VCaP (cell line): ENCODE data around the gene TMEM178B.

Experiments
- H3K27ac ChIP-seq: fragments of 450-650 bp; 2 replicates; pipeline ENCODE4 v1.5.1; 2017
- CTCF ChIP-seq: fragments of 450-650 bp; conservative IDR thresholded peaks from 2 replicates; pipeline ENCODE4 v1.5.1; 2017; ENCODE audit warnings: mild to moderate bottlenecking, moderate library complexity

TMEM178B gene

GRCh38 chr7:141366091-141366621 lies 292.3 kb downstream of the TMEM178B start:
- TF ChIP-seq CTCF, result no peak
- no peak overlapping the region for H3K27ac ChIP-seq

GRCh38 chr7:141369422-141369821 lies 295.6 kb downstream of the TMEM178B start:
- peak overlapping the region; percentile 85 for H3K27ac ChIP-seq
- no peak for TF ChIP-seq CTCF

GRCh38 chr7:141370178-141370577 lies 296.3 kb downstream of the TMEM178B start:
- H3K27ac ChIP-seq, result peak overlapping the region; percentile 85
- no peak for TF ChIP-seq CTCF

GRCh38 chr7:141370650-141371049 lies 296.8 kb downstream of the TMEM178B start:
- peak overlapping the region; percentile 85 for H3K27ac ChIP-seq
- no peak for TF ChIP-seq CTCF

GRCh38 chr7:141374425-141374824 lies 300.6 kb downstream of the TMEM178B start:
- no peak for TF ChIP-seq CTCF
- no peak overlapping the region for H3K27ac ChIP-seq

- H3K27ac ChIP-seq, result no peak overlapping the region
- TF ChIP-seq CTCF, result no peak
Observed at GRCh38 chr7:141375442-141375841, 301.6 kb downstream of the TMEM178B start.

GRCh38 chr7:141377906-141378305 lies 304.0 kb downstream of the TMEM178B start:
- no peak for TF ChIP-seq CTCF
- H3K27ac ChIP-seq, result no peak overlapping the region
